ENCODE data around the gene ANKRD13C.

The ANKRD13C gene

GRCh38 chr1:70364439-70364838 is 9.9 kb upstream of the ANKRD13C start:
- DNase-seq (ENCODE audit: extremely low spot score), result no peak
- ChIA-PET POLR2A (interaction anchor here (1.7 kb wide), 1 partner anchor 10 kb away, joined by 7 read pairs; the partner anchor contains the start of gene ANKRD13C), CTCF (no interaction called here)
- no peak for TF ChIP-seq FOXM1 (IDR thresholded peaks at IDR 0.05; ENCODE audit: borderline replicate concordance)
- no peak for TF ChIP-seq L3MBTL2 (conservative IDR thresholded peaks at IDR 0.05)
- no peak for TF ChIP-seq SP1 (IDR thresholded peaks at IDR 0.05)
- TF ChIP-seq HDGF (IDR thresholded peaks at IDR 0.05; ENCODE audit: borderline replicate concordance), result no peak
- no peak for TF ChIP-seq SUZ12 (IDR thresholded peaks at IDR 0.05)
- no peak for TF ChIP-seq LEF1 (IDR thresholded peaks at IDR 0.05; ENCODE audit: borderline replicate concordance)
- TF ChIP-seq FOXK2 (IDR thresholded peaks at IDR 0.05), result no peak
- no peak for TF ChIP-seq NFRKB (IDR thresholded peaks at IDR 0.05)
- no peak for TF ChIP-seq BHLHE40 (IDR thresholded peaks at IDR 0.05; ENCODE audit: borderline replicate concordance)
- TF ChIP-seq ELF4 (IDR thresholded peaks at IDR 0.05), result no peak
- no peak for TF ChIP-seq TARDBP (IDR thresholded peaks at IDR 0.05)
- no peak for TF ChIP-seq ZNF384 (IDR thresholded peaks at IDR 0.05)
- TF ChIP-seq CTBP1 (IDR thresholded peaks at IDR 0.05; ENCODE audit: borderline replicate concordance), result no peak
- TF ChIP-seq FOXA1 (IDR thresholded peaks at IDR 0.05), result no peak
- TF ChIP-seq ARNT (IDR thresholded peaks at IDR 0.05), result no peak

- ChIA-PET POLR2A (no interaction called here), CTCF (no interaction called here)
- no peak for DNase-seq (ENCODE audit: extremely low spot score)
- TF ChIP-seq ZNF384 (IDR thresholded peaks at IDR 0.05) (no peak), ELF4 (IDR thresholded peaks at IDR 0.05) (no peak), HDGF (IDR thresholded peaks at IDR 0.05; ENCODE audit: borderline replicate concordance) (no peak), CTBP1 (IDR thresholded peaks at IDR 0.05; ENCODE audit: borderline replicate concordance) (no peak), L3MBTL2 (conservative IDR thresholded peaks at IDR 0.05) (no peak)
Observed at GRCh38 chr1:70361727-70362398, 7.3 kb upstream of the ANKRD13C start.

- CTCF ChIA-PET, result no interaction called here
- peak; percentile 53 for DNase-seq (ENCODE audit: extremely low spot score)
- POLR2A ChIA-PET, result interaction anchor here (1.1 kb wide), 1 partner anchor 51 kb away, joined by 3 read pairs; the partner anchor contains the start of gene CTH
- TF ChIP-seq FOXA1 (IDR thresholded peaks at IDR 0.05) (no peak), NFRKB (IDR thresholded peaks at IDR 0.05) (no peak), L3MBTL2 (conservative IDR thresholded peaks at IDR 0.05) (no peak), LEF1 (IDR thresholded peaks at IDR 0.05; ENCODE audit: borderline replicate concordance) (no peak), TARDBP (IDR thresholded peaks at IDR 0.05) (no peak), SP1 (IDR thresholded peaks at IDR 0.05) (no peak), ZNF384 (IDR thresholded peaks at IDR 0.05) (no peak)
Observed at GRCh38 chr1:70360321-70360720, 5.8 kb upstream of the ANKRD13C start.

DNA sequence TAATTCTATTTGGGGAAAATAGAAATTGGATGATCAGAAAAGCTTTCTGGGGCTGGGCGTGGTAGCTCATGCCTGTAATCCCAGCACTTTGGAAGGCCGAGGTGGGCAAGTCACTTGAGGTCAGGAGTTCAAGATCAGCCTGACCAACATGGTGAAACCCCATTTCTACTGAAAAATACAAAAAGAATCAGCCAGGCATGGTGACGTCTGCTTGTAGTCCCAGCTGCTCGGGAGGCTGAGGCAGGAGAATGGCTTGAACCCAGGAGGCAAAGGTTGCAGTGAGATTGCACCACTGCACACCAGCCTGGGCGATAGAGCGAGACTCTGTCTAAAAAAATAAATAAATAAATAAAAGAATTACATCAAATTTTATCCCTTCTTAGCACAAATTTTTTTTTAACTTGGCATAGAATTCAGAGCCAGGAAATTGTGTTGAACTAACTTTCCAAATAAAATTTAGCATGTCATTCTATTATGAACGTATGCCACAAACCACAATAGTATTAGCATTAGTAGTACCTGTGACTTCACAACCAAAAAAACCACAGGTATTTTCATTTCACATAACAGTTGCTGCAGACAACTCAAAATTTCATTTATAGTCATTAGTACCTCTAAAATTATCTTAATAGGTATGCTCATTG is 4.5 kb upstream of the ANKRD13C start:
- ChIA-PET CTCF (no interaction called here), POLR2A (interaction anchor here (1.4 kb wide), 1 partner anchor 52 kb away, joined by 10 read pairs; the partner anchor contains the start of gene CTH)
- TF ChIP-seq CTBP1 (IDR thresholded peaks at IDR 0.05; ENCODE audit: borderline replicate concordance), result no peak
- no peak for TF ChIP-seq LEF1 (IDR thresholded peaks at IDR 0.05; ENCODE audit: borderline replicate concordance)
- no peak for TF ChIP-seq ELF4 (IDR thresholded peaks at IDR 0.05)
- no peak for TF ChIP-seq HDGF (IDR thresholded peaks at IDR 0.05; ENCODE audit: borderline replicate concordance)
- TF ChIP-seq FOXM1 (IDR thresholded peaks at IDR 0.05; ENCODE audit: borderline replicate concordance), result no peak
- no peak for TF ChIP-seq NFRKB (IDR thresholded peaks at IDR 0.05)
- TF ChIP-seq SP1 (IDR thresholded peaks at IDR 0.05), result no peak
- TF ChIP-seq ARNT (IDR thresholded peaks at IDR 0.05), result no peak
- TF ChIP-seq L3MBTL2 (conservative IDR thresholded peaks at IDR 0.05), result no peak
- TF ChIP-seq PKNOX1 (IDR thresholded peaks at IDR 0.05), result no peak
- TF ChIP-seq FOXK2 (IDR thresholded peaks at IDR 0.05), result no peak
- no peak for TF ChIP-seq FOXA1 (IDR thresholded peaks at IDR 0.05)
- TF ChIP-seq BHLHE40 (IDR thresholded peaks at IDR 0.05; ENCODE audit: borderline replicate concordance), result no peak
- no peak for TF ChIP-seq SUZ12 (IDR thresholded peaks at IDR 0.05)
- TF ChIP-seq TARDBP (IDR thresholded peaks at IDR 0.05), result no peak
- TF ChIP-seq ZNF384 (IDR thresholded peaks at IDR 0.05), result no peak

DNA sequence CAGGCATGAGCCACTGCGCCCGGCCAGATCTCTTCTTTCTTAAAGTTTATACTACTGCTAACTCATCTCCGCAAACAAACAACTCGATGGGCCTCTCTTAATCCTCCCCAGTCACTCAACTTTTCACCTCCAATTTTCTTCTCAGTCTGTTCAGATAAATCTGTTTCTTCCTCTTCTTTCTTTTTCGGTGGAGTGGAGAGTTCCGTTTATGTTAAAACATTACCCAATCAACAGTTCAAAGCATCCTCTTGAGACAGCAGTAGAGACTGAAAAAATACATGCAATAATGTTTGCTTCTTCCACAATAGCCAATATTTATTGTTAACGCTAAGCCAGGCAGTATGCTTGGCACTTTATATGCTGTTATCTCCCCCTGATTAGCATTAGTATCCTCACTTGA is 1.4 kb upstream of the ANKRD13C start:
- TF ChIP-seq ARNT (IDR thresholded peaks at IDR 0.05) (no peak), FOXK2 (IDR thresholded peaks at IDR 0.05) (no peak), FOXA1 (IDR thresholded peaks at IDR 0.05) (no peak), LEF1 (IDR thresholded peaks at IDR 0.05; ENCODE audit: borderline replicate concordance) (no peak), ELF4 (IDR thresholded peaks at IDR 0.05) (no peak)
- ChIA-PET CTCF (no interaction called here), POLR2A (interaction anchor here (1.2 kb wide), 1 partner anchor 107 kb away, joined by 3 read pairs; no protein-coding TSS in a partner anchor)
- DNase-seq (ENCODE audit: extremely low spot score), result no peak

More for the DNA sequence above, 4.5 kb upstream of the ANKRD13C start:
- no peak for DNase-seq (ENCODE audit: extremely low spot score)

- CTCF ChIA-PET, result interaction anchor here (0.7 kb wide), 1 partner anchor 427 kb away, joined by 4 read pairs; no protein-coding TSS in a partner anchor
- TF ChIP-seq ZNF384 (IDR thresholded peaks at IDR 0.05) (0 out of 2 replicates have a peak, but pooled peaks have one; percentile 7), ELF4 (IDR thresholded peaks at IDR 0.05) (no peak)
- DNase-seq (ENCODE audit: extremely low spot score), result no peak
- POLR2A ChIA-PET, result interaction anchor here (0.6 to 3.8 kb wide), 20 partner anchors 8 to 149 kb away, joined by 3 to 103 read pairs (median 4); partner anchors contain the start of genes CTH, LRRC40 and SRSF11
Observed at GRCh38 chr1:70355111-70355407, 537 bp upstream of the ANKRD13C start.

- ChIA-PET POLR2A (interaction anchor here (0.8 to 3.8 kb wide), 19 partner anchors 8 to 148 kb away, joined by 3 to 103 read pairs (median 5); partner anchors contain the start of genes CTH, LRRC40 and SRSF11), CTCF (no interaction called here)
- DNase-seq (ENCODE audit: extremely low spot score), result peak; percentile 47
- TF ChIP-seq NFRKB (IDR thresholded peaks at IDR 0.05), result no peak
- TF ChIP-seq FOXM1 (IDR thresholded peaks at IDR 0.05; ENCODE audit: borderline replicate concordance), result no peak
- TF ChIP-seq ARNT (IDR thresholded peaks at IDR 0.05), result peak; percentile 64; the same call in 1 of the 2 replicates
- no peak for TF ChIP-seq ELF4 (IDR thresholded peaks at IDR 0.05)
- no peak for TF ChIP-seq SP1 (IDR thresholded peaks at IDR 0.05)
- TF ChIP-seq SUZ12 (IDR thresholded peaks at IDR 0.05), result no peak
- TF ChIP-seq PKNOX1 (IDR thresholded peaks at IDR 0.05), result peak; percentile 29; the same call in 1 of the 2 replicates
- TF ChIP-seq BHLHE40 (IDR thresholded peaks at IDR 0.05; ENCODE audit: borderline replicate concordance), result no peak
- no peak for TF ChIP-seq ZNF384 (IDR thresholded peaks at IDR 0.05)
- no peak for TF ChIP-seq FOXK2 (IDR thresholded peaks at IDR 0.05)
- no peak for TF ChIP-seq HDGF (IDR thresholded peaks at IDR 0.05; ENCODE audit: borderline replicate concordance)
- TF ChIP-seq L3MBTL2 (conservative IDR thresholded peaks at IDR 0.05), result 0 out of 2 replicates have a peak, but pooled peaks have one; percentile 27
- TF ChIP-seq CTBP1 (IDR thresholded peaks at IDR 0.05; ENCODE audit: borderline replicate concordance), result no peak
- TF ChIP-seq TARDBP (IDR thresholded peaks at IDR 0.05), result no peak
- no peak; the same call in 1 of the 2 replicates for TF ChIP-seq LEF1 (IDR thresholded peaks at IDR 0.05; ENCODE audit: borderline replicate concordance)
- no peak for TF ChIP-seq FOXA1 (IDR thresholded peaks at IDR 0.05)
Observed at GRCh38 chr1:70353601-70354331, 756 bp downstream of the ANKRD13C start.

All from HEK293T (cell line).